ENCODE measurements around the gene ESYT2.

DNA sequence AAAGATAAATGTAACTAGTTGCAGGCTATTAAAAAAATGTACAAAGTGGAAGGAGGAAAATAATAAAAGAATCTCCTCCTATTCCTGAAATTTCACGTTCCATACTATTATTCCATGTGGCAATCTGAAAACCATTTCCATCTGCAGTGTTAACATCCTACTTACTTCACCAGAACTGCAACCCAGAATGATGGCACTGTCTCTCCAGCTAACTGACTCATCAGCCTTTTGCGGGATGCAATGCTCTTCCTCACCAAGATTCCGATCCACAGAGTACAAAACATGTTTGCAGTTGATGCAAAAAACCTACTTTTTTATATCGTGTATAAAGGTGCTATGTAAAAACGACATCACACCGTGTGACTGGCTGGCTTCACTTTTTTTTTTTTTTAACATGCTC is 50.8 kb downstream of the ESYT2 start:
- no peak for TF ChIP-seq RCOR1 (IDR thresholded peaks at IDR 0.05; ENCODE audit: insufficient replicate concordance, low read length)
- TF ChIP-seq, protein P1, sequence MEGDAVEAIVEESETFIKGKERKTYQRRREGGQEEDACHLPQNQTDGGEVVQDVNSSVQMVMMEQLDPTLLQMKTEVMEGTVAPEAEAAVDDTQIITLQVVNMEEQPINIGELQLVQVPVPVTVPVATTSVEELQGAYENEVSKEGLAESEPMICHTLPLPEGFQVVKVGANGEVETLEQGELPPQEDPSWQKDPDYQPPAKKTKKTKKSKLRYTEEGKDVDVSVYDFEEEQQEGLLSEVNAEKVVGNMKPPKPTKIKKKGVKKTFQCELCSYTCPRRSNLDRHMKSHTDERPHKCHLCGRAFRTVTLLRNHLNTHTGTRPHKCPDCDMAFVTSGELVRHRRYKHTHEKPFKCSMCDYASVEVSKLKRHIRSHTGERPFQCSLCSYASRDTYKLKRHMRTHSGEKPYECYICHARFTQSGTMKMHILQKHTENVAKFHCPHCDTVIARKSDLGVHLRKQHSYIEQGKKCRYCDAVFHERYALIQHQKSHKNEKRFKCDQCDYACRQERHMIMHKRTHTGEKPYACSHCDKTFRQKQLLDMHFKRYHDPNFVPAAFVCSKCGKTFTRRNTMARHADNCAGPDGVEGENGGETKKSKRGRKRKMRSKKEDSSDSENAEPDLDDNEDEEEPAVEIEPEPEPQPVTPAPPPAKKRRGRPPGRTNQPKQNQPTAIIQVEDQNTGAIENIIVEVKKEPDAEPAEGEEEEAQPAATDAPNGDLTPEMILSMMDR (conservative IDR thresholded peaks at IDR 0.05; ENCODE audit: low read depth, low read length) = no peak
- no peak for TF ChIP-seq MAFK (IDR thresholded peaks at IDR 0.05; ENCODE audit: low read depth, low read length)
